Hypothalamus (tissue), 51 donors: ENCODE measurements around the gene ALK.
A peak's percentile ranks its signal among the peaks of the same experiment; 100 is the strongest.

ENCODE experiments used
- DNase-seq, 51 donors: peaks; one replicate each; lab custom pipeline; 2025; lab: John Stamatoyannopoulos, UW

The ALK gene

DNA sequence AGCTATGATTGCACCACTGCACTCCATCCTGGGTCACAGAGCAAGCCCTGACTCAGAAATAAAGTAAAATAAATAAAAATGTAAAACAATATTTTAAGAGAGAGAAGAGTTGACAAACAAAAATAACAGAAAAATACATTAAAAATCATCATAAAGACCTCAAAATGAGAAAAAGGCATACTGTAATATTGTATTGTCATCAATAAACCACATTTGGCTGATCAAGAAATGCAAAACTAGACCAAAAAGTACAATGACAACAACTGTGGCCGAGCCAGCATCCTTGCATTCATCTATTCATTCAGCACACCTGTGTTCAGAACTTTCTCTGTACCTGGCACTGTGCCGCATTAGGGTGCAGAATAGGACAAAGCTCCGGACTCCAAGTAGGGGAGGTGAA lies 121.8 kb downstream of the ALK start:
- no peak for DNase-seq

DNA sequence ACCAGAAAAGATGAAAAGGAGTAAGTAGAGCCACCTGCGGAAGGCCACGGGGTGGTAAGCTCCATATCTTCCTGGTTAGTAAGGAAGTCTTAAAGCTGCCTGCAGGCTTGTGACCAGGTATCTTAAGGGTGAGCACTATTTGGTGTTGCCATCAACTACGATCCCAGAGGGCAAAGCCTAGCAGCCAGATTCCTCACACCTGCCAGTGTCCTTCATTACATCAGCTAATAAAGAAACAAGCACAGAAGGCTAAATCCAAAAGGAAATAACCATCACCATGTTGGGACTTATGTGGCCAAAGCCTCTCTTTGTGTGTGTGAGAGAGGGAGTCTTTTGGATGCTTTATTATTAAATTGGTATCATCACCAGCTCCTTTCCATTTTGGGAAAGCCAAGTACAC lies 123.5 kb downstream of the ALK start:
- no peak for DNase-seq

DNA sequence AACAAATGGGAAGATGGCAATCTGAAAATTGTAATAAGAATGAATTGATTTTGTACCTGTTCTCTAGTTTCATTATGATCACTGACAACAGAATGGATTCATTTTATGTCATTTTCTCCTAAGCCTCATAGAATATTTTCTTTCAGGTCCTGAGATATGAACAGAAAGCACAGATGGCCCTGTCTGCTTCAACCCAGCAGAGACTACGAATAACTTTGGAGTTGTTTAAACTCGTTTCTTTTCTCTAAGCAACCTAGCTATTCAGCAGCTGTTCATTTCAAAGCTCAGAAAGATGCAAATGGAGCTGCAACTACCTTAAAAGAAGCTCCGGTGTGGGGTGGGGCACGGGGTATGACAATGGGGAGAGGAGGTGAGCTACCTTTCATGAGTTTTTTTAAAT lies 124.9 kb downstream of the ALK start:
- peak in 1 of 51 donors; percentile 10 for DNase-seq

DNA sequence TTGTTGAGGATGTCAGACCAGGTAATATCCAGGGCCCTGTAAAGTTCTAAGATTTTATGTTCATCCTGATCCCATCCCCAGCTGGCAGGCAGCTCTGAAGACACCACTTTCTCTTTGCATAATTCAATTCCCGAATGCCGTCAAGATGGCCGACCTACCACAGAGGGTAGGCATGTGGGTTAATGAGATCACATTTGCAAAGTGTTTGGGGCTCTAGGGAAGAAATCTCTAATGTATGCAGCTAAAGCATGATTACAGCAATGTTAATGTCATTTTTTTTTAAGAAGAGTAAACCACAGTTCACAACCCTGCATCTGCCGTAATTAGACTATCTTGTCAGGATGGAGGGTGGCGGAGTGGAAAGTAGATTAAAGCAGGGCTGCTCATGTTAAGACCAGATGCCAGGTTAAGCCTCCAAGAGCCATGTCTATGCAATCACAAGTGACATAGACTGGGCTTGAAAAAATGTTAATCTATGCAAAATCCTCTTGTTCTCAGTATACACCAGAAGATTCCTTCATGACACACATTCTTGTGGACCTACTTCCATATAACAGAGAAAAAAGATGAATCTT lies 131.4 kb downstream of the ALK start:
- DNase-seq: no peak

DNA sequence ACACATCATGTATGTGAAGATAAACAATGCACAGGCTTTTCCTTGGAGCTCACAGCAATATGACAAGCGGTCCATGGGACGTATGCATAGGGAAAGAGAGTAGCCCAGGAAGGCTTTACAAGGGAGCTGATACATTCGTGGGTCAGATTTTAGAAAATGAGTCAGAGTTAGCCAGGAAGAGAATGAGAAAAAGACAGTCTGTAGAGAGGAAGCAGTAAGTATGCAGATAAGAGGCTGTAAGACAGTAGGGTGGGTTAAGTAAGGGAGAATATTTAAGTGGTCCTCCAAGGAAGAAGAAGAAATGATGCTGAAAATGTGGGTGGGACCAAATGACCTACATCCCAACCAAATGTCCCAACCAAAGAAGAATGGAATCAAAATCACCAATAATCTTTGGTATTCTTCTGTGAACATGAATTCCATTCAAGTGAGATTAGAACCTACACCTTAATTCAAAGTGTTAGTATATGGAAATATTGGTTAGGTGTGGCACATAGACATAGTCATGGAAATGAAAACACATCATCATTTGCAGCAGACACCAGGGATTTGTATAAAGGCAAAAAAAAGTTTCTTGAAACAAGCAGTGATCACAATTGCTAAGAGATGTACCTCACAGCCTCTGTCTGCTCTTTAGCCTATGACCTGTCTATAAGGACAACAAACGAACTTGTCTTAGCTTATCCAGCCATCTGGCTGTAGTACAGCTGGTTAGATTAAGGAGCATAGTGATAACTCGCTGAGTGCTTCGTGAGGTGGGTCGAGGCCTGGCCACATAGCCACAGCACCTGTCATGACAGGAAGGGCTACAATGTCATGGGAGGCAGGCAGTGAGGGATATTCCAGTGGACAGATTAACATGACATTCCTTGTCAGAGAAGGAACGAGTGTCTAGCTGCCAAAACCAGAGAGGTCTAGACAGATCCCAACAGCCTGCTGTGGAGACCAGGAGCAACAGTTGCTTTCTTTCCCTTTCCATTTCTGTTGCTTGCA lies 133.6 kb downstream of the ALK start:
- DNase-seq: no peak

DNA sequence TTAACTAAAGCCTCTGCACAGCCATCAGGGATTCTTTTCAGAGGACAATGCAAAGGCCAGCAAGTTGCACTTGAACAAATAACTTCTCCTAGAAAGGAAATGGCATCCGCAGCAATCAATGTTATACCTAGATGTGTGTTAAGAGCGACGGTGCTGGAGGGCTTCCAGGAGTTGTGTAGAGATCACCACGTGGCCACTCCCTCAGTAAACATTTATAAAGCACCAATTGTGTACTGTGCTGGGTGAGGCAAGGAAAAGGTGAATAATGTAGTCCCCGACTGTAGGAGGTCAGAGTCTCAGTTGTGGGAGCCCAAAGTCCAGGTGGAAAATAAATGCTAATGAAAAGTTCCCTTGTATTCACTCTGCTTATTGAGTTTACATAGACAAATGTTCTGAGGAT lies 135.0 kb downstream of the ALK start:
- DNase-seq: no peak

DNA sequence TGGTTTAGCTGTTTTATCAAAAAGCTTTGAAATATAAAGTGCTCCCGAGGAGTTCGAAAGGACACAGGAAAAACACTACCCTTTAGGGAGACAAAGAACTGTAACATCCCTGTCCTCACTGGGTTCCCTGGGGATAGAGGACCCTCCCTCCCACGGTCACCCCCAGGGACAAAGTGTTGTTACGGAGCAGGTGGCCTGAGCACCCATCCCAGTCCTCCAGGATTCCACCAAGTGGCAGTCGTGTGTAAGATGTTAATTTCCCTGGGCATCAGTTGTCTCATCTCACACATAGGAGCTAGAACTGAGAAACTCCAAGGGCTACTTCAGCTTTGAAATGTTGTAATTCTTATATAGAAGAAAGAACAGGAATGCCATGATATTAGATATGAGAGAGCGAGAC lies 137.7 kb downstream of the ALK start:
- no peak for DNase-seq

DNA sequence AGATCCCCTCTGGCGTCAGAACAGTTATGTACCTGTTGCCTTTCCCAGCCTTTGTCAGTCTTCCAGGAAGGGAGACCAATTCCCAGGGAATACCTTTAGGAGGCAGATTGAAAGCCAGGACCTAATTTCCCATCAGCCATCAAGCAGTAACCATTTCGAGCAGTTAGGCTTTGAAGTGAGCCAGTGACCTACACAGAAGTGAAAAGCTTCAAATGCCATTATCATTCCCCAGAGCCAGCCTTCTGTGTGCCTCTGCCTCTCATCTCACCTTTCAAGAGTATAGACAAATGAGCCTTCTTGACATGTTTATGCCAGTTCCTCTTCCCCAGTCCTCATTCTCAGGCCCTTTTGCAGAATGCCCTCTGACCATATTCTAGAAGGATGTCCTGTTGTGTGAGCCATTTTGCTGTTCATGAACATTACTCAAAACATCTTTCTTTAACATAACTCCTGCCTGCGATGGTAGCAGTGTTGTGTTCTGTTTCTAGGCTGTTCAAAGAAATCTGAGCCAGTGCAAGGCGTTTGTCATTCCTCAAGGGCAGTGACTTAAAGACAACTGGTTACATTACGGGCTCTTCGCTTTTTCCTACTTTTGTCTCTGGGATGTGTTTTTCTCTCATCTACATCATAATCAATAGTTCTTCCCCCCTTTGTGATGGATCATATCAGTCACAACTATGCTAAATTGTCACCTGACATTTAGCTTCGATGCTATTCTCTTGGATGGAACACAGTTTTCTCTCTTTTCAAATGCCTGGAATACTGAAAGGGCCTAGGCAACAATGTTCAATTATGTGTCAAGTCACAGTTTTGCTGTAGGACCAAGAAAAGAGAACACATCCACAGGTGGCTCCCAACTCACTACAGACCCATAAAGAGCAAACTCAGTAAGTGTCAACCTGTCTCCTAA lies 138.6 kb downstream of the ALK start:
- no peak for DNase-seq

DNA sequence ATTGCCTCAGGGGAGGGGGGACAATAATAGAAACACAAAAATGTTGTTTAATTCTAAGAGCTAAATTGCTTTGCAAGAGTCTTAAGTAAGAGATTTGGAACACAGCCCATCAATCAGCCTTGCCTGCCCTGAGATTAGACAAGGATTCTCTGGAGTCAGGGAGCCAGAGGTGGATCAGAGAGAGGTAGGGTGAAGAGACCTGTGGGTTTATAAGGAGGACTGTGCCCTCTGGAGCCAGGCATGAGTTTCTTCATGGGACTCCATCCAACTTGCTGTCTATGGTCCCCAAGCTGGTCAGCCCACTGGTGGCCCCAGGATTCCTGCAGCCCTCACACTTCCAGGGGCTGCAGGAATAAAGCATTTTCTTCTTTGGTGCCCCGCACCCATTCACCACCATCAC lies 139.3 kb downstream of the ALK start:
- DNase-seq: no peak

DNA sequence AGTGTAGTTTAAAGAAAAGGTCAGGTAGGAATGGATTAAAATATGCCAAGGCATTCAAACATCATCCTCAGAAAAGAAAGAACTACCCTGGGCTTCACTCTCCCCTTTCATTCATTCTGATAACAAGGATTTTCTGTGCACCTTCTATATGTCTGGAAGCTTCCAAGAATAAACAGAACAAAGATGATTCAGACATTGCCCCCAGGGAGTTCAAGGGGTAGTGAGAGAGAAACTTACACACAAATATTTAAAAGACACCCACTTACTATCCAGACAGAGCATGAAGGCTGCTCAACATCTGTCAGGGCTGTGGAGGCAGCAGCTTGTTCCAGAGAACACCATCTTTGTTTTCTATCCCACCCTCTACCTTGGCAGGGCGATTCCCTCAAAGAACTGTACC lies 140.5 kb downstream of the ALK start:
- DNase-seq: no peak

DNA sequence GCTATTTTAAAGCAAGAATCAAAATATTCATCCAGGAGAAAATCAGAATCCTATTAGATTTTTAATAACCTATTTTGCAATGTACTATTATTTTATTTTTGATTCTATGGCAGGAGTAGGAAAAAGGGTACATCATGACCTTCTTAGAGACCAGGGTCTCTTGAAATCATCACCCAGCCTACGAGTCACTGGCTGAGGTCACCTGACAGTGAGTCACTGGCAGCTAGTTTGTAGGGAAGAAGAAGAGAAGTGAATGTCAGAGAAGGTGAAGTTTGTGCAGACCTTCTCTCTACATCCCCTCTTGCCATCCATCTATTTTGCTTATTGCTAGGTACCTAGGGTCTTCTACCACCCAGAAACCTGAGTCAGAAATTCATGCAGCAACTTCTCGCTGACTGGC lies 144.2 kb downstream of the ALK start:
- DNase-seq: no peak

DNA sequence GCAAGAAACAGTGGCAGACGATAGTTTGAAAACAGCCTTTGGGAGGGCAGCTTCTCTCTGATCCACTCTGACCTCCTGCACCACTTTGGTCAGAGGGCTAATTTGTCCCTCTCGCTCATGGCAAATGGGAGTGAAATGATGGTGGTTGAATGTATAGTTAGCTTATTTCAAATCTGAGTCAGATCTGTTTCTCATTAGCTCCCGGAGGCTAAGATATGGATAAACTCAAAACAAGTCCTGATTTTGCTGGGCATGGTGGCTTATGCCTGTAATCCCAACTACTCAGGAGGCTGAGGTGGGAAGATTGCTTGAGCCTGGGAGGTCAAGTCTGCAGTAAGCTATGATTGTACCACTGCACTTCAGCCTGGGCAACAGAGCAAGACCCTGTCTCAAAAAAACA lies 145.0 kb downstream of the ALK start:
- no peak for DNase-seq

DNA sequence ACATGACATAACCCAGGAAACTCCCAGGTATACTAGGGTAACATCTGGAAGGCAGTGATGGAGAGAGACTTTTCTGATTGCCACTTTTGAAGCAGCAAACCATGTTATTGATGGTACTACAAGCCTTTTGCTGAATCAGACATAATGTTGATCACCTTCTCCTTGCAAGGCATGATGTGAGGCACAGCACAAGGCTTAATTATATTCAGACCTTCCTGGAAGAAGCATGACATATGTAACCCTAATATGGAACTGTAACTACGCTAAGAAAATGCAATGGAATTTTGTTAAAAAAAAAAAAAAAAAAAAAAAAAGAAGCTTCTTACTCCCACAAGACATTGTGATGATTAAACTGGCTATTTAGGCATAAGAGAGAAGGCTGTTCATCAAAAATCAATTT lies 145.4 kb downstream of the ALK start:
- no peak for DNase-seq

DNA sequence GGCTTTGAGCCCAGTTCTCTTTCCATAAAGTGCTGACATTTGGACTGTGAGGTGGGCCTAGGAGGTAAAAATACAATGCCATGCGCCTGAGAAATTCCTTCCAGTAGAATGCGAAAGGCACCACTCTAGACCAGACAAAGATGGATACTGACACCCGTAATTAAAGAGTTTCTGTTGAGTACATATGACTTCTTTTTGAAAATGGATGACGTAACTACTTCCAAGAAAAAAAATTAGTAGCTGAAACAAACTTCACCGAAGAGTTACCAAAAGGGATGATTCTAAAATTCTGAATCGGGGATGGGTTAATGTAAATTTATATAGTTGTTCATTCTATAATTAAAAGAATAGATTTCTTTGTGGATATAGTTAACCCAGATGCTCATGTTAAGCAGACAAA lies 146.8 kb downstream of the ALK start:
- no peak for DNase-seq

DNA sequence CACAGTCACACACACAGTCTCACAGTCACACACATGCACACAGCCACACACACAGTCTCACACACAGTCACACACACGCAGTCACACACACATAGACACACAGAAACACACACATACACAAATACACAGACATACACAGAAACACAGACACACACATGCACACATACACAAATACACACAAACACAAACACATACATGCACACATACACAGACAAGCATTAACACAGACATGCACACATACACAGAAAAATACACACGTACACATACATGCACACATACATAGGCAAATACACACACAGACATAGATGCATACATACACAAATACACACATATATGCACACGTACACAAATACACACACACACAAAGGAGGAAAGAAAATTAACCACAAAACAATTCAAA lies 150.5 kb downstream of the ALK start:
- DNase-seq: no peak

DNA sequence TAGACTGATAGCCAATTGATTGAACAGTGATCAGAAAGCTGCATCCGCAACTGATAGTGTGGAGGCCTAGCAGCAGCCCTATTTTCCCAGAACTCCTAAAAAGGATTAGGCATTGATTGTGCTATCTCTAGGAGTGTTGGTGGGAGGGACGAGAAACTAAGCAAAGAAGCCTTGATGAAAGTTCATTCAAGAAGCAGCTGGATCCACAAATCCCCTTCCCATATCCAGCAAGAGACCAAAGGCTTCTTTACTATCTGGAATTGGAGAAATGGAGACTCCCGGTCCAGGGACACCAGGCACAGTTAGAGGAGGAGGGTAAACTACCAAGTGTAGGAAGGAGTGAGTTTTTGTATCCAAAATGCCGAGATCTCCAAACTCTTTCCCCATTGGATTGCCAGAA lies 151.5 kb downstream of the ALK start:
- no peak for DNase-seq

DNA sequence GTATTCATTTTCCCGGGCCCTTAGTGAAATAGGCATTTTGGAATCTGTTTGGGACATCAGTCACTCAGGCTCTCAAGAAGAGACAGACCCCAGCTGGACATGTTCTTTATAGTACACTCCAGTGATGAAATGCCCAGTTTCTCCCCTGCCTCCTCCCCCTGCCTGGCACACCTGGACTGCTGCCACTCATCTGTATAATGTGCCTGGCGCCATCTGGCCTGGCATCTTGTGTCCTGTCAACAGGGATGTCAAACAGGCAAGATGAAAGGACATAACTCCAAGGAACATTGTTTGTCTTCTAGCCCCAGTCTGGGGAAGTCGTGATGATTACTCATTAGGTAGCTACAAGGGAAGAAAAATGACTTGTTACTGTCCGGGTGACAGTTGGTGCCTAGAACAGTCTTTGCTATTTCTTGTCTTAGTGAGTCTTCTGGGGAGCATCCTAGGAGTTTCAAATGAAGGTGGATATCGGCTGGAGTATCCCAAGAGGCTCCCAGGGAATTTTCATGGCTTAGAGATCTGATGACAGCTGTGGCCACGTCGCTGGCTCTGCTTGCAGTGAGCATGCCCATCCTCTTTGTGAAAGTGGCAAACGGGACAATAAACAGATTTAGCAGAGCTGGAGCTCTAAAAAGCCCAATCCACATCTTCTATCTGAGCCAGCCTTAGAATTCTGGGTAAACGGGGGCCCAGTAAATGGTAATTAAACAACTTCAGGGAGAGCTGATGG lies 153.6 kb downstream of the ALK start:
- DNase-seq: no peak

DNA sequence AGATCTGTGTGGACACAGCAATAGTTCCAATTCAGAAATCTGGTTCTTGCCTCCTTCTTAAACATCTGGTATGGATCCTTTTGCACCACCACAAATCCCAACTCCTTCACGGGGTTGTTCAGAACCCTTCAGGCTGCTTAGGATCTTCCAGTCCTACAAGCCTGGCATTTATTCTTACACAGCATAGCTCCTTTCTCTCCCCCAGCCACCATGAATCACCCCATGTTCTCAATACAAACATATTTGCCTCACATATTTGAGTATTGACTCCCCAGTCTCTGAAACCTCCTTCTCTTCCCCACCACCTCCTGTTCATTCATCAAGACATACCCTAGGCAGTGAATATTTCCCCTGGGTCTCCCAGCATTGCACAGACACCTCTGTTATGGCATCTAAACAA lies 155.2 kb downstream of the ALK start:
- DNase-seq: no peak

DNA sequence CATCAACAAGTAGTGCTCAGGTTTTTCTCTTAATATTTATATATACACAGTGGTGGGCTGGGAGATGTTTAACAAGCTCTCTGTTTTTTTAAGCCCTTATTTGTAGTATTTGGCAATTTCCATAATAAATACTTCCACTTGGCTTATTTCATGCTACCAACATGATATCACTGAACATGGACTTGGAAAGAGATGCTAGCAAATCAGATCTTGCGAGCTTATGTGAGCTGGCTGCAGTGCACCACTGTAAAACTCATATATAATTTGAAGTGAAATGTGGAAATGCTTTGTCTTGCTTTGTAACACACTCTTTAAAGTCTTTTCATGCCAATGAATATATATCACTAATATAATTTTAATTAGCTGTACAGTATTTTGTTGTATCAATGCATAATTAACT lies 155.7 kb downstream of the ALK start:
- no peak for DNase-seq

DNA sequence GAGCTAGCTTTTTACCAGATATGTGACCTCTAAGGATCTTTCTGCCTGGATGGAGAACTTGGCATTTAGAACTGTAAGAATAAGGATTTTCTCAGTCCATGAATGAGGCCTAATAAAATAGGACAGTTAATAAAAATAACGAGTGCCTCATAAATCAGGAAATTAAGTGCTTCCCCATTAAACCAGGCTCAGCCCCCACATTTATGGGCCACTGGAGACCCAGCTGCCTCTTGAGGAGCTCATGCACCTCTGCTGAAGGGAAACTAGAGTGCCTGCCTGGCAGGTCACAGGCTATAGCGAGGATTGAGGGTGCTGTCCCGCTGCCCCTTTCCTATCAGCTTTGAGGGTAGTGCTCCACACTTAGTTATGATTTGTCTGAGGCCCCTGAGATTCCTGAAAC lies 158.0 kb downstream of the ALK start:
- DNase-seq: no peak

DNA sequence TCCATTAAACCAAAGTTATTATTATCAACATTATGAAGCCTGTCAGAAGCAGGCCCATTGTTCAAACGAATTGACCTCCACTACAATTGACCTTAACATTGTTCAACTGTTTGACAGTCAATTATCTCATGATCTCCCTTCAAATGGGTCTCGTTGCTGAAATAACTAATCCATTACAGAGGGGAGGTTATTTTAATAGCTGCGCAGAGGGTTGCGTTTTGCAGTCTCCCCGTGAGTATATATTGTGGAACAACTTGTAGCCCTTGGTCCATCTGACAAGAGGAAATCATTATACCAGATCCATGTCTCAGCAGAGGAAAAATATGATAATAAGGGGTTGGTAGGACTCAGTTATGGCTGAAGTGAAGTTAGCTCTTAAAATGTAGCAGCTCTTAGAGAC lies 159.1 kb downstream of the ALK start:
- no peak for DNase-seq
